ENCODE measurements around the gene KTI12.

KTI12 gene

DNA sequence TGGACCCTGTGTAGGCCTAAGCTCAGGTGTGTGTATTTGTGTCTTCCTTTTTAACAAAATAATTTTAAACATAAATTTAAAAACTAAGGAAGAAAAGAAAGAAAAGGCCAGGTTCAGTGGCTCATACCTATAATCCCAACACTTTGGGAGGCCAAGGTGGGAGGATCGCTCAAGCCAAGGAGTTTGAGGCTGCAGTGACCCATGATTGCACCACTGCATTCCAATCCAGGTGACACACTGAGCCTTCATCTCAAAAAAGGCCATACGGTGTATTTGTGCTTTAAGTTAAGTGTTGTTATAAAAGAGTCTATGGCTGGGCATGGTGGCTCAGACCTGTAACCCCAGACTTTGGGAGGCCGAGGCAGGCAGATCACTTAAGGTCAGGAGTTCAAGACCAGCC, 51.4 kb downstream of the KTI12 start:
- DNase-seq: no peak

All from fibroblast of skin of abdomen (primary cell).